Globus pallidus (tissue), 1 donor: ENCODE measurements around the gene CPNE5.
"Not testable (repeated sequence)": the region's sequence is repeated elsewhere in the genome, so short reads cannot be mapped to it uniquely, and the experiment has no call there.

Experiments
- DNase-seq: peaks from one replicate; pipeline ENCODE4 v3.0.0-alpha.2; 2015; ENCODE audit warnings: low spot score

The CPNE5 gene

DNA sequence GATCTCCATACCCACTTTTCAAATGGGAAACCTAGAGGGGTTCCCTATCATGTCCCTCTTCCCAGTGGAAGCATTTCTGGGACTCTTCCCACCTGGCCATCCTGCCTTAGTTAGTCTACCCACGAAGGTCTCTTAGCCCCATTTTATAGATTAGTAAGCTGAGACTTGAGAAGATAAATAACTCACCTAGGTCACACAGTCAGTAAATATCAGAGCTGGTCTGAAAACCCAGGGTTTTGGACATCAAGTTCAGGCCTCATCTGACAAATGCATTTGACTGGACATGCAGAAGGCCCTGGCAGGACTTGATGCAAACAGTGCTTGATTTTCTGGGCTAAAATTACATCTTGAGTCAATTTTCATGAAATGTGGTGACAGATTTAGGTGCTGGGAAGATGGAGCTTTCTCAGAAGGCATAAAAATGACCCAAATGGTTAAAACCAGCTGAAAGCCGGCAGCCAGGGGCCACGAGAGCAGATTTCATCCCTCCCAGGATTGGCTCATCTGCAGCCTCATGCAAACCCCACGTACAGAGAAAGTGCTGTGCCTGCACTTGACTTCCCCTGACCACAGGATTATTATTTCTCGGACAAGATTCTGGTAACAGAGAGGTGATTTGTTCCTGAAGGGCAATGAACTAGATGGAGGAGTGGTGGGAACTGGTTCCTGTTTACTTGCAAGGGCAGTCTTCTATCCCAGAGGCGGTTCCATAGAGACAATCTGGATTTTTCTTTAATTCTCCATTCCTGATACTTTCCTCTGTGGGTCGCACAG lies 23.1 kb downstream of the CPNE5 start:
- no peak for DNase-seq

DNA sequence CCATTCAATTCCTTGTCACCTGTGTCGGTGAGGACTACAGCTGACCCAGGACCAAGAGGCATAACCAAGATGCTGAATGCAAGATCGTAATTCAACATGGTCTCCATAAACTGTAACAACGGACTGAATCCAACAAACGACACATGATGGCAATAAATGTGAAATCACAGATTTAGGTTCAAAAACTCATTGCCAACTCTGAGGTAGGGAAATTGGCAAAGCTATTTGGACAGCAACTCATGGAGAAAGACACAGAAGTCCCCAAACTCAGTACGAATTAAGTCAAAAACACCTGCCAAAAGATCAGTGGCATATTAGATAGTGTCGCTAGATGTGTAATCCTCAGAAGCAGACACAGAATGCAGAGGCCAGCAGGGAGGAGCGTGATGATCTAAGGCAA lies 25.0 kb downstream of the CPNE5 start:
- DNase-seq, result no peak

DNA sequence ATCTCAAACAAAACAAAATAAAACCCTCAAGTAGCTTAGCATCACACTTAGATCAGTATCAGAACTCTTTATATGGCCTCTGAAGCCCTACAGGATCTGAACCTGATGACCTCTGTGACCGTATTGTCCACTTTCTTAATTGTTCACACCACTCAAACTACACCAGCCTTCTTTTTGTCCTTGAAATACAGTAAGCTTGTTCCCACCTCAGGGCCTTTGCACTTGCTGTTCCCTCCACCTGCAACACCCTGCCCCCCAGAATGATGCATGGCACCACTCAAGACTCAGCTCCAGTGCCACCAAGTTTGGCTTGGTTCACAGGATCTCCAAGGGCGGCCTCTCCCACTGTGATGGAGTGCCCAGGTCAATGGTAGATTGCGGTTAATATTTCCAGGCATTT lies 25.7 kb downstream of the CPNE5 start:
- no peak for DNase-seq

GRCh38 chr6:36813047-36813446 lies 26.2 kb downstream of the CPNE5 start:
- not testable (repeated sequence) for DNase-seq

DNA sequence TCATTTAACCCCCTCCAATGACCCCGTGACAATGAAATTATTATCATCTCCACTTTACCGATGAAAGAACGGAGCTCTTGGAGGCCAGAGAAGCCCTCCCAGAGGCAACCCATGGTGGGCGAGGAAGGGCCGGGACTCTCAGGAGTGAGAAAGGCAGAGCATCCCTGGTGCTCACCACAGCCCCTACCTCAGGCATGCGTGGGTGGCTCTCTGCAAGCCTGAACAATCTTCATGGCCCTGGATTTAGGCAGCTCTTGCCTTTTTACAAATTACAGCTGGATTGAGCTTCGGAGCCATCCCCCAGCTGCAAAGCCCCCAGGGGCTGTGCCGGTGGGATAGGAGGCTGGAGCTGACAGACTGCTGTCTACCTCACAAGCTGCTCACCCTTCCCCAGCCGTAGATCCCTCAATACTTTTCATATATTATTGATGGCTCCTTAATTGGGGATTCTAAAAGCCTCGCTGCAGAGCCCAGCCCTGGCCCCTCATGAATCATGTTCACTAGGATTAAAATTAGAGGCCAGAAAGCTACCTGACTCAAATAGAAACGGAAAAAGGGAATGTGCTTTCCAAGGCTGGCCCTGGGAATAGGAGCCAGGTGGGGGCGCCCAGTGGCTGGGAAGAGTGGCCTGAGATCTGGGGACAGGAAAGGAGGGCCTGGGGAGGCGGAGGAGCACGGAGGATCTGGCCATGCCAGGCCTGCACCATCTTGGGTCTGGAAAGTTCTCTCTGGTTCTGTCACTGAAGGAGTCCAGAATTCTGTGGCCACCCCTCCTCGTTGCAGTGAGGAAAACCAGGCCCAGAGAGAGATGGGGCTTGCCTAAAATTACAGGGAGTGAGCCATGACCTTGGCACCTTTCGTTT lies 29.1 kb downstream of the CPNE5 start:
- DNase-seq, result no peak

- no peak for DNase-seq
Measured at GRCh38 chr6:36809156-36809555, 30.1 kb downstream of the CPNE5 start.

DNA sequence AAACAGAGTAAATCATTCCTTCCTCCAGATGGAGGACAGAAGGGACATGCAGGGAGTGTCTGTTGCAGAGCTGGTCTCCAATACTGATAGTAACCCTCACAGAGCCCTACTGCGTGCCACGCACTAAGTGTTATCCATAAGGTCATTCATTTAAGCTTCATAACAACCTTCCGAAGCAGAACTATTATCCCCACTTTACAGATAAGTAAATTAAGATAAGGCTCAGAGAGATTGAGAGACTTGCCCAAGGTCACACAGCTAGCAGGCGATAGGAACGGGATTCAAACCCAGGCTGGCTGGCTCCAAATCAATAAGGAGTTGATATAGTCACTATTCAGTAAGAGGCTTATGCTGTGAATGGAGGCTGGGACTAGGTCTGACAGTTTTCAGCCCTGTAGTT lies 30.6 kb downstream of the CPNE5 start:
- DNase-seq, result no peak

DNA sequence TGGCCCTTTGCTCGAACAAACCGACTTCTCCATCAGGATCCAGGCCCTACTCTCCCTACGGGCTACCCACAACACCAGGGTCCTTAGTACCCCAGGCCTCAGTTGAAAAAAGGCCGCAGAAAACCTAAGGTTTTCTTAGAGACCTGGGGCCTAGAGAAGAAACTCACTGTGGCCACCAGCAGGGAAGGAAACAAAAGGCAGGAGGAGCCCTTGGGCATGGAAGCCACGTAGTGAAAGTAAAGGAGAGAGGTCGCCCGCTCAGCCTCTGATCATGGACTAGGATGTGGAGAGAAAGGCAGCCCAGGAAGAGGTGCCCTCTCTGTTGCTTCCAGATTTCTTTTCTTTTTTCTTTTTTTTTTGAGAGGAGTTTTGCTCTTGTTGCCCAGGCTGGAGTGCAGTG lies 31.5 kb downstream of the CPNE5 start:
- DNase-seq, result no peak

DNA sequence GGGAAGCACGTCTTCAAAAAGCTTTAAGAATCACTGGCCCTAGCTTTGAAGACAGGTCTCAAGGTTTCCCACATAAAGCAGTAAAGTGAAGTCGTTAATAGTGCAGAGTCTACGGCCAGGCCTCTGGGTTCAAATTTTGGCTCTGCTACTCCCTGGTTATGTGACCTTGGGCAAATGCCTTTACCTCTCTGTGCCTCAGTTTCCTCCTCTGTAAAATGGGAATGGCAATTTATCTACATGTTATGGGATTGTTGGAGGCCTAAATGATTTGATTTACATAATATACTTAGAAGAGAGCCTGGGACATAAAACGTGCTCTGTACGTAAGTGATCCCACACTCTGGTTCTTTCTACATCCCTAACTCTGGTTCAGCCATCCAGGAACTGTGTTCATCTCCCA lies 32.1 kb downstream of the CPNE5 start:
- DNase-seq, result no peak

- DNase-seq, result no peak
Measured at GRCh38 chr6:36805917-36806316, 33.3 kb downstream of the CPNE5 start.

DNA sequence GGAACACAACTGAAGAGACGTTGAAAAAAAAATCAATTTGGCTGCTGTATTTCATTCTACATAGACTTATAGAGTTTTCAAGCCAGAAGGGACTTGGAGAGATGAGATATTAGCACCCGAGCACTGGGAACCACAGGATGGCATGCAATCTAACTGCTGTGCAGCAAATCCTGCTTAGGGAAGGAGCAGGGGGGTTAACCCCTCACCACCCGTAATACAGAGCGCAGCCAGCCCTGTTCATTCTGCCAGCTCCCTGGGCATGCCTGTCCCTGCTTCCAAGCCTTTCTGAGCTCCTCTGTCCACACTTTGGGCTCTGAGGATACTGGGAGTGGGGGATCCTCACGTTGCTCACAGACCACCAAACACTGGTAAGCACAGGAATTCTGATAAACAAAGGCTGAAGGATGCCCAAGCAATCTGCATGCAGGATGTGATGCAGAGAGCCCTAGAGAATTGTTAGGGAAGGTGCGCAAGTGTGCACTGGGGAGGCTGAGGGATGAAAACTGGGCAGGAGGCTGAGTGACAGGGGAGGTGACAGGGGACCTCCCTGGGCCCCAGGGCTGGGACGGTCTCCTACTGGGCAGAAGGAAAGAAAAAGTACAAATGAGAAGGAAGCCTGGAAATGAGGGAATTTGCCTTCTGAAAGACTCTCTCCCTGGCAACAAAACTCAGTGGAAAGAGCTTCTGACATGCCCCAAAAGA lies 34.0 kb downstream of the CPNE5 start:
- no peak for DNase-seq

DNA sequence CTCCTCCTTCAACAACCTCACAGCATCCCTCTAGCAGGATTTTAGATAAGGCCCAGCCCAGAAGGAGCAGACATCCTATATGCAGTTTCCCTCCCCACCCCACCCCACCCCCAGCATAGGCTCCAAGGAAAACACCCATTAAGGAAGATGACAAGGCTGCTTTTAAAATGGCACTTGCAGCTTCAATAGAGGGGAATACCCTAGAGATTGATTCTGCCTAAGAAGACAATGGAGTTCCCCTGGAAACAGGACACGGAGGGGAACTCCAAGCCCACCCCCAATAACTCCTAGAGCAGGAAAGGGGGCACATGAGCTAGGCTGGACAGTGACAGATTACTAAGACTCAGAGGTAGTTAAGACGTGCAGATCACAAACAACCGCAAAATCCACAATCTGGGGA lies 34.7 kb downstream of the CPNE5 start:
- DNase-seq, result no peak

DNA sequence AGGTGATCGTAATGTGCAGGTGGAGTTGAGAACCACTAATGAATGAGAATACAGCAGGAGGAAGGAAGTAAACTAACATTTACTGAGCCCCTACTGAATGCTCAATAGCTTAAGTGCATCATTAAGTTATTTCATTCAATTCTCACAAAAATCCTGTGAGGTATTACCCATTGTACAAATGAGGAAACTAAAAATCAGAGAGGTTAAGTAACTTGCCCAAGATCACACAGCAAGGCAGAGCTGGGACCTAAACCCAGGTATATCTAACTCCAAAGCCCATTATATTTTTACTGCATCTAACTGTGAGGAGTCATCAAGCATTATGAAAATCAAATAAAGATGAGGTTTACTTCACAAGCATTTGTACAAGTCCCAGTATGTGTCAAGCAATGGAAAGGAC lies 35.3 kb downstream of the CPNE5 start:
- DNase-seq, result no peak

GRCh38 chr6:36803482-36803881 lies 35.8 kb downstream of the CPNE5 start:
- DNase-seq, result no peak

DNA sequence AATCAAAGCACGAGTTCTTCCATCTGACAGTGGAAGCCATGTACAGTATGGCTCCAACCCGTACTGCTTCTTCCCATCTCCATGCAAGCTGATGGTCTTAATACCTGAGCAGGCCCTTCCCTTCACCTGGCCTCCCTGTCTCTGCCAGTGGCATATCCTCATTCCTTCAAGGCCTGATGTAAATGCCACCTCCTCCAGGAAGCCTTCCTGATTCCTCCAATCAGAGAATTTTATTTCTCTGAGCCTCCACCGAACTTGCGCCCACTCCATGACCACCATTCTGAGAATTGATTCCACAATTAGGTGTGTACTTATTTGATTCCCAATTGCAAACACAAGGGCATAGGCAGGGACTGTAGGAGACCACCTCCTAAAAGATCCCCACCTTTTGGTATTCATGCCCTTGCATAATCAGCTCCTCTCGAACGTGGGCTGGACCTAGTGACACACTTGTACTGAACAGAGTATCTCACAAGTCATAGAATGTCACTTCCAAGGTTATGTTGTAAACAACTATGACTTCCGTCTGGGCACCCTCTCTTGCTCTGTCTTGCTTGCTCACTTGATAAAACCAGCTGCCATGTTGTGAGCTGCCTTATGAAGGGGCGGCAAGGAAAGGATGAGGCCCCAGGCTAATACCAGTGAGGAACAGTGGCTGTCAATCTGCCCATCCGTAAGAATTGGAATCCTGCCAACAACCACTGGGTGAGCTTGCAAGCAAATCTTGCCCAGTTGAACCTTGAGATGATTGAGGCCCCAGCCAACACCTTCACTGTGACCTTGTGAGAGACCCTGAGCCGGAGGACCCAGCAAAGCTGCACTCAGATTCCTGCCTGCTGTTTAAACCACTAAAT lies 38.8 kb downstream of the CPNE5 start:
- no peak for DNase-seq

DNA sequence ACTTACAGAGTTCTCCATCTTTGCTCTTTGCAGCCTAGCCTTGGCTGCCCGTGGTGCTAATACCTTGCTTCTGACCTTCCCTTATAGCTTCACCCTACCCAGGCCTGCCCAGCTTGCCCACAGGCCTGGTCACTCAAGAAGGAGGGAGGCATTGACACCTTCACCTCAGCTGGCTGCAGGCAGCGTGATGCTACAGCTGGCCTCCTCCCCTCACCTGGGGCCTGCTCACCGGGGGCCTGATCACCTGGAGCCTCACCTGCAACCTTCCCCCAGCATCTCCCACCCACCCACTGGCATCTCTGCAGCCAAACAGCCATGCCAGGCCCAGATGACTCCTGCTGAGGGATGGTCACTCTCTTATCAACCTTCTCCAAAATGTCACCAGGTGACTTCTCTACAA lies 40.4 kb downstream of the CPNE5 start:
- no peak for DNase-seq

GRCh38 chr6:36797653-36798052 lies 41.6 kb downstream of the CPNE5 start:
- DNase-seq, result no peak

DNA sequence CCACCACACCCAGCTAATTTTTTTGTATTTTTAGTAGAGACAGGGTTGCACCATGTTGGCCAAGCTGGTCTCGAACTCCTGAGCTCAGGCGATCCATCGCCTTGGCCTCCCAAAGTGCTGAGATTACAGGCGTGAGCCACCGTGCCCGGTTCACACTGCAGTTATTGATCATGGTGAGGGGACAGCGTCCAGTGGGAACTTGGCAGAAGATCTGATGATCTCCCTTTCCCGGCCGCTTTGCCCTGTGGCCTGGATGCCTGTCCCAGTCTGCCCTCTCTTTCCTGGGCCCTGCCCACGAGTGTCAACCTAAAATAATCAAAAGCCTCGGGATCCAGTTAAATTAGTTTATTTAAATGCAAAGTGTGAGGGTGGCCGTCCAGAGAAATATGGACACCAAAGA lies 42.2 kb downstream of the CPNE5 start:
- DNase-seq, result no peak

GRCh38 chr6:36794713-36795065 lies 44.6 kb downstream of the CPNE5 start:
- DNase-seq, result no peak

DNA sequence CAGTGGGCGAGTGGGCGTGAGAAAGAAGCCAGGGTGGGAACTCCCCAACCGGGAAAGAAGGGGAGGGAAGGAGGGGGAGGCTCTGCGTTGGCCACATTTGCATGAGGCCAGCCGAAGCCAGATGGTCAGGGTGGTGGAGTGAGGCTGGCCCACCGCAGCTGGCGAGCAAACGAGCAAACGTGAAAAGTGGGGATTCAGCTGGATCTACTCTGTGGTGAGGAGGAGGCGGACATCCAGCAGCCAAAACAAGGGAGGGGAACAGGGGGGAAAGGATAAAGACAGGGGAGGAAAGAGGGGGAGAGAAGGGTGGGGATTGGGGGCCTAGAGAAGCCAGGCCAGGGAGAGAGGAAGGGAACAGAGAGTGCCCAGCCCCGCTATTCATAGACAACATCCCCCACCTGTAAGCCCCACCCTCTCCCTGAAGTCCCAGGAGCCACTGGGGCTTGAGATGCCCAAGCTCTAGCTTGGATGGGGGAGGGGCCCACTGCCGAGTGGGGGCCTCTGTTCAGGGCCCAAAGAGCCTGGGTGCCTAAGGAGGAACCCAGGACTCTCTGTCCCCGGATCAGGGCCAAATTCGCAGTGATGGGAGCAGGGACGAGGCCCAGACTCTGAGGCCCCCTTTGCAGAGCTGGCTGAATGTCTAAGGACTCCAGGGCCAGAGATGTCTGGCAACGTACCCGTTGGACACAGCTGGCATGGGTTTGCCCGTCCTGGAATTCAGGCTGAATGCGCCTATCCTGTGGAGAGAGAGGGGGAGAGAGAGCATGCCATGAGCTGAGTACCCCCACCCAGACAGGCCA lies 45.1 kb downstream of the CPNE5 start:
- peak; percentile 59 for DNase-seq

DNA sequence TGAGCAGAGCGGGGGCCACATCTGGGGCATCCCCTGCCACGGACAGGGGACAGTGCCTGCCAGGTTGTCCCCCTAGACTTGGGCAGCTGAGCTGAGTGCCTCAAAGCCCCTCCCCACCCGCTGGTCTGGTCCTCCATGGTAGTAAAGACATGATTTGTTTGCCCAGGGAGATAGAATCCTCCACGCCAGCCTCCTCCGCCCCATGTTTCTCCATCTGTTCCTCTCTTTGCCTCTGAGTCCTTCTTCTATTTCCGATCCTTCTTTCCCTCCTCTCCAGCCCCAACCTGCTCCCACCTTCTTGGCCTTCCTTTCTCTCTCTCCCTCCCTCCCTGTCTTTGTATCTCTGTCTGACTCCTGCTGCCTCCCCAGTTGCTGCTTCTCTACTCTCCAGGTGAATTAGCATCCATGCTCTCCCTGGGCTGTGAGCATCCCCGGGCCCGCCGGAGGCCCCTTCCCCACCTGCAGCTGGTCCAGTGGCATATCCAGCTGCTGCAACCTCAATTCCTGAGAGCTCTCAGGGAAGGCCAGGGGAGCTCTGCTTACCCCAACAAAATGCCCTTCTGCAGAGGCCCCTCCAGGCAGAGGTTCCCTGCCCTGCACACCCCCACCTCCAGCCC lies 45.8 kb downstream of the CPNE5 start:
- DNase-seq, result no peak
